ENCODE results near the gene DCC.

DNA sequence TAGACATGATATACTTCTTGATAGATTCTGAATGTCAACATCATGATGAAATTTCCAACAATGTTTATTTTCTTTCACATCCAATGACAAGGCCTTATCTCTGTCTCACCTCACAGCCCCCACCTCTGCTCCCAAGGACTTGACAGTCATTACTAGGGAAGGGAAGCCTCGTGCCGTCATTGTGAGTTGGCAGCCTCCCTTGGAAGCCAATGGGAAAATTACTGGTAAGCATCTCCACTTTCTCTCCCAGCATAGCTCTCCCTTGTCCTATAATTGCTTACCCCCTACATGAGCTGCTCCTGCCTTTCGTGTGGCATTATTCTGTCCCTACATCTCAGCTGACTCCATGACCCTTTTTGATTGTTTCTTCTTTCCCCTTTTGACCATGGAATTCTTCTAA lies 1062.7 kb downstream of the DCC start:
- no peak for TF ChIP-seq FOXM1 (IDR thresholded peaks at IDR 0.05; ENCODE audit: borderline replicate concordance)
- no peak for TF ChIP-seq BHLHE40 (IDR thresholded peaks at IDR 0.05; ENCODE audit: borderline replicate concordance)
- no peak for TF ChIP-seq SUZ12 (IDR thresholded peaks at IDR 0.05)
- no peak for TF ChIP-seq NFRKB (IDR thresholded peaks at IDR 0.05)
- no peak for TF ChIP-seq SP1 (IDR thresholded peaks at IDR 0.05)
- no peak for TF ChIP-seq FOXK2 (IDR thresholded peaks at IDR 0.05)
- TF ChIP-seq ARNT (IDR thresholded peaks at IDR 0.05) = no peak
- TF ChIP-seq TARDBP (IDR thresholded peaks at IDR 0.05) = no peak
- TF ChIP-seq LEF1 (IDR thresholded peaks at IDR 0.05; ENCODE audit: borderline replicate concordance) = no peak
- TF ChIP-seq L3MBTL2 (conservative IDR thresholded peaks at IDR 0.05) = no peak
- no peak for TF ChIP-seq FOXA1 (IDR thresholded peaks at IDR 0.05)
- no peak for TF ChIP-seq CTBP1 (IDR thresholded peaks at IDR 0.05; ENCODE audit: borderline replicate concordance)
- TF ChIP-seq ELF4 (IDR thresholded peaks at IDR 0.05) = no peak

Measured in HEK293T (cell line).